ENCODE results near the gene SCN1B.
A peak's percentile ranks its signal among the peaks of the same experiment; 100 is the strongest.

DNA sequence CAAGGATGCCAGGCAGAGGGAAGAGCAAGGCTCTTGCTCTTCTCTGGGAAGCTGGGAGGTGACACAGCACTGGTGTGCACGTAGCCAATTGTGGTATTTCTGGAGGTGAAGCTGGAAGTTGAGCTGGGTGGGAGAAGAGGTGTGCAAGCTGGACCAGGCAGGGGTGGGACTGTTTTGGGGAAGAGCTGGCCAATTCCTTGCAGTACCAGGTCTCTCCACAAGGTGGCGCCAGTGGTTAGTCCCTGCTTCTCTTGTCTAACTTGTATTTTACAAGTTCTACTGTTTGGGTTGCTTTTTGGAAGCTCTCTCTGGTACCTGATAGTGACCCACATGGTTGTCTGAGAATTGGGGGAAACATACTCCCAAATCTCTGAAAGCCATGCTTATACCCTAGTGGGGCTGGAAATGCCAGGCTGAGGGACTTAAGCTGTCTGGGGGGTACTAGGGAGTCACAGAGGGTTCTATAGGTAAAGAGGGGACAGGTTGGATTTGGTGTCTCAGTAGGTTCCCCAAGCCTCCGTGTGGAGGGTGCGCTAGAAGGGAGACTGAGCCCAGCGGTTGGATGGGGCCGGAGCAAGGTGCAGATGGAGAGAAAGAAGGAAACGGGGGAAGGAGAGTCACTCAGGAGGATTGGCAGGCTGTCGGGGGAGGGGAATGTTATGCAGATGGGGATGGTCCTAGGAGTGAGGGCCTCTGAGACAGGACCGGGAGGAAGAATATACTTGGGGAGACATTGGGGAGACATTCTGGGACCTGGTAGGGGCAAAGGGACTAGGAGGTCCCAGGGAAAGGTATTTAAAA, 14.2 kb downstream of the SCN1B start:
- TF ChIP-seq, protein P1, sequence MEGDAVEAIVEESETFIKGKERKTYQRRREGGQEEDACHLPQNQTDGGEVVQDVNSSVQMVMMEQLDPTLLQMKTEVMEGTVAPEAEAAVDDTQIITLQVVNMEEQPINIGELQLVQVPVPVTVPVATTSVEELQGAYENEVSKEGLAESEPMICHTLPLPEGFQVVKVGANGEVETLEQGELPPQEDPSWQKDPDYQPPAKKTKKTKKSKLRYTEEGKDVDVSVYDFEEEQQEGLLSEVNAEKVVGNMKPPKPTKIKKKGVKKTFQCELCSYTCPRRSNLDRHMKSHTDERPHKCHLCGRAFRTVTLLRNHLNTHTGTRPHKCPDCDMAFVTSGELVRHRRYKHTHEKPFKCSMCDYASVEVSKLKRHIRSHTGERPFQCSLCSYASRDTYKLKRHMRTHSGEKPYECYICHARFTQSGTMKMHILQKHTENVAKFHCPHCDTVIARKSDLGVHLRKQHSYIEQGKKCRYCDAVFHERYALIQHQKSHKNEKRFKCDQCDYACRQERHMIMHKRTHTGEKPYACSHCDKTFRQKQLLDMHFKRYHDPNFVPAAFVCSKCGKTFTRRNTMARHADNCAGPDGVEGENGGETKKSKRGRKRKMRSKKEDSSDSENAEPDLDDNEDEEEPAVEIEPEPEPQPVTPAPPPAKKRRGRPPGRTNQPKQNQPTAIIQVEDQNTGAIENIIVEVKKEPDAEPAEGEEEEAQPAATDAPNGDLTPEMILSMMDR (IDR thresholded peaks at IDR 0.05) = peak; percentile 37 to 68 (median 41)
- TF ChIP-seq EP300 (IDR thresholded peaks at IDR 0.05) (no peak), POLR2A (IDR thresholded peaks at IDR 0.05) (no peak)
